IMR-90 (cell line): ENCODE data around the gene MYT1. TPM values are rescaled to one million over a fixed set of nuclear protein-coding genes. Genes with fewer than 3 reads are reported as not detected.

ENCODE experiments used
- ATAC-seq: fragments of 200-7000 bp; cut with Tn5 transposase; 2 replicates; pipeline ENCODE4 v1.9.1; 2020; ENCODE audit warnings: low read depth, mild to moderate bottlenecking, moderate library complexity
- BruUV-seq: library from RNA; stranded (reverse); fragments of 400-500 nt; replicated peaks from 2 replicates; lab custom pipeline; 2021; lab: Mats Ljungman, UMichigan
- CTCF ChIA-PET: fragments of 300-600 bp; formaldehyde crosslinking; extraction: SDS; loops from one replicate; lab custom pipeline; 2021; ENCODE audit warnings: antibody characterized with exemption; lab: Yijun Ruan, JAX
- POLR2A ChIA-PET: fragments of 300-600 bp; sonication (Branson Sonifier 250); formaldehyde crosslinking; loops from one replicate; lab custom pipeline; 2022; ENCODE audit warnings: antibody characterized with exemption; ENCODE audit not compliant: unreplicated experiment; lab: Charles Lee
- DNase-seq: peaks from one replicate; pipeline ENCODE4 v3.0.0; 2013
- H2AFZ ChIP-seq: replicated peaks from 2 replicates; pipeline ENCODE3; 2013; ENCODE audit warnings: low read length, mild to moderate bottlenecking; ENCODE audit not compliant: poor library complexity
- H2AK5ac ChIP-seq: 2 replicates; pipeline ENCODE4 v1.6.1; 2013; ENCODE audit warnings: low read depth, low read length, inconsistent platforms
- H2AK9ac ChIP-seq: replicated peaks from 2 replicates; pipeline ENCODE3; 2013; ENCODE audit warnings: mild to moderate bottlenecking, low read depth, low read length, moderate library complexity; ENCODE audit not compliant: poor library complexity
- H2BK120ac ChIP-seq: 2 replicates; pipeline ENCODE4 v1.6.1; 2013; ENCODE audit warnings: low read depth, low read length, inconsistent platforms
- H2BK15ac ChIP-seq: 3 replicates; pipeline ENCODE4 v1.6.1; 2013; ENCODE audit warnings: low read depth, low read length, inconsistent platforms
- H2BK20ac ChIP-seq: 2 replicates; pipeline ENCODE4 v1.6.1; 2013; ENCODE audit warnings: low read depth, mild to moderate bottlenecking, inconsistent platforms, low read length, moderate library complexity
- H2BK5ac ChIP-seq: 2 replicates; pipeline ENCODE4 v1.6.1; 2013; ENCODE audit warnings: mild to moderate bottlenecking, low read depth, low read length, inconsistent platforms; ENCODE audit not compliant: poor library complexity, severe bottlenecking
- H3K14ac ChIP-seq: replicated peaks from 2 replicates; pipeline ENCODE4 v1.6.1; 2013; ENCODE audit warnings: low read depth, low read length, inconsistent platforms
- H3K18ac ChIP-seq: 2 replicates; pipeline ENCODE4 v1.6.1; 2013; ENCODE audit warnings: low read depth, low read length, control low read depth
- H3K23ac ChIP-seq: 2 replicates; pipeline ENCODE4 v1.6.1; 2013; ENCODE audit warnings: low read depth, low read length, inconsistent platforms
- H3K27ac ChIP-seq: 2 replicates; pipeline ENCODE4 v1.5.1; 2013; ENCODE audit warnings: mild to moderate bottlenecking, control low read depth, low read length; ENCODE audit not compliant: insufficient read depth
- H3K27me3 ChIP-seq: 2 replicates; pipeline ENCODE4 v1.6.1; 2013; ENCODE audit warnings: low read length; ENCODE audit not compliant: control insufficient read depth, insufficient read depth
- H3K36me3 ChIP-seq: 2 replicates; pipeline ENCODE4 v1.6.1; 2013; ENCODE audit warnings: low read length, mixed read lengths; ENCODE audit not compliant: control insufficient read depth, insufficient read depth
- H3K4ac ChIP-seq: 2 replicates; pipeline ENCODE4 v1.6.1; 2013; ENCODE audit warnings: low read depth, low read length, inconsistent platforms
- H3K4me1 ChIP-seq: 2 replicates; pipeline ENCODE4 v1.6.1; 2013; ENCODE audit warnings: low read length, mixed read lengths; ENCODE audit not compliant: control insufficient read depth, insufficient read depth
- H3K4me2 ChIP-seq: 2 replicates; pipeline ENCODE4 v1.6.1; 2013; ENCODE audit warnings: low read depth, mild to moderate bottlenecking, control low read depth, low read length, moderate library complexity
- H3K4me3 ChIP-seq: 2 replicates; pipeline ENCODE4 v1.5.1; 2013; ENCODE audit warnings: low read depth, mild to moderate bottlenecking, control low read depth, low read length, moderate library complexity; ENCODE audit not compliant: insufficient read depth
- H3K56ac ChIP-seq: 2 replicates; pipeline ENCODE4 v1.6.1; 2013; ENCODE audit warnings: low read length, inconsistent platforms; ENCODE audit not compliant: insufficient read depth; ENCODE audit errors: extremely low read depth
- H3K79me1 ChIP-seq, 2 experiments: 2 replicates each; pipeline ENCODE4 v1.6.1; 2013; ENCODE audit warnings: low read length in 2 of 2, inconsistent platforms in 1 of 2, low read depth in 1 of 2
- H3K9ac ChIP-seq: 2 replicates; pipeline ENCODE4 v1.6.1; 2013; ENCODE audit warnings: low read depth, low read length, control low read depth
- H3K9me1 ChIP-seq: 2 replicates; pipeline ENCODE4 v1.6.1; 2013; ENCODE audit warnings: low read length, inconsistent platforms; ENCODE audit not compliant: insufficient read depth
- H3K9me3 ChIP-seq: 2 replicates; pipeline ENCODE4 v1.6.1; 2013; ENCODE audit warnings: low read length; ENCODE audit not compliant: control insufficient read depth, insufficient read depth
- H4K20me1 ChIP-seq: 2 replicates; pipeline ENCODE4 v1.6.1; 2013; ENCODE audit warnings: low read length, inconsistent platforms; ENCODE audit not compliant: insufficient read depth
- H4K5ac ChIP-seq: 2 replicates; pipeline ENCODE4 v1.6.1; 2013; ENCODE audit warnings: mild to moderate bottlenecking, low read depth, low read length, control low read depth
- H4K8ac ChIP-seq, 2 experiments: 2 replicates each; pipeline ENCODE4 v1.6.1; 2013; ENCODE audit warnings: low read depth in 2 of 2, low read length in 2 of 2, control low read depth in 1 of 2, inconsistent platforms in 1 of 2
- H4K91ac ChIP-seq: 2 replicates; pipeline ENCODE4 v1.6.1; 2013; ENCODE audit warnings: low read depth, low read length, inconsistent platforms; ENCODE audit not compliant: insufficient read depth
- CEBPB ChIP-seq: IDR thresholded peaks from 2 replicates; pipeline ENCODE4 v1.6.1; 2012; ENCODE audit warnings: low read depth, low read length, improper control_type of control experiment
- ELK1 ChIP-seq: fragments of 150-350 bp; IDR thresholded peaks from 2 replicates; pipeline ENCODE4 v1.6.1; 2016; ENCODE audit warnings: low read depth, mild to moderate bottlenecking, low read length, moderate library complexity, borderline replicate concordance
- MAZ ChIP-seq: IDR thresholded peaks from 2 replicates; pipeline ENCODE4 v1.6.1; 2012; ENCODE audit warnings: low read depth, mild to moderate bottlenecking, low read length, improper control_type of control experiment, moderate library complexity, borderline replicate concordance
- MXI1 ChIP-seq: IDR thresholded peaks from 2 replicates; pipeline ENCODE4 v1.6.1; 2012; ENCODE audit warnings: low read depth, mild to moderate bottlenecking, low read length, moderate library complexity, borderline replicate concordance
- NFE2L2 ChIP-seq: fragments of 150-350 bp; IDR thresholded peaks from 2 replicates; pipeline ENCODE4 v1.6.1; 2016; ENCODE audit warnings: low read depth, mild to moderate bottlenecking, low read length
- RFX5 ChIP-seq: IDR thresholded peaks from 2 replicates; pipeline ENCODE4 v1.8.0; 2012; ENCODE audit warnings: low read depth, mild to moderate bottlenecking, low read length, moderate library complexity
- WGBS, 2 experiments: methylation state at CpG; one replicate each; pipeline versions ENCODE4 v1.1.5 to v1.1.7; 2013; ENCODE audit warnings: missing lambda C conversion rate in 2 of 2; ENCODE audit not compliant: insufficient read length in 1 of 2; ENCODE audit errors: extremely low coverage in 2 of 2; 5-methylcytosine and 5-hydroxymethylcytosine counted together
- dilution Hi-C: fragments of 300-500 bp; cut with HindIII; formaldehyde crosslinking; loops from one replicate; pipeline ENCODE4 v1.14.3; 2018; ENCODE audit warnings: low sequenced_read_pairs; ENCODE audit not compliant: unreplicated experiment
- in situ Hi-C: fragments of 300-500 bp; cut with MboI; formaldehyde crosslinking; loops from 3 replicates; pipeline ENCODE4 v1.14.3; 2019; ENCODE audit warnings: low sequenced_read_pairs, inconsistent platforms, mixed read lengths
- intact Hi-C: fragments of 100-400 bp; cut with micrococcal nuclease; formaldehyde crosslinking; loops from 2 replicates; pipeline ENCODE4 v1.10.0; 2022
- polyA plus RNA-seq, 3 experiments: library from polyadenylated mRNA; depleted of rRNA; stranded (reverse); fragments of >200 nt; gene quantifications; 2 replicates each; pipeline ENCODE4 v1.2.3, GENCODE V29; 2012; ENCODE audit warnings: low replicate concordance in 1 of 3
- total RNA-seq: library from RNA; depleted of rRNA; stranded (reverse); fragments of >200 nt; gene quantifications from 2 replicates; pipeline ENCODE4 v1.2.3, GENCODE V29; 2012

Gene MYT1
- total and polyA plus RNA-seq, 2 of the 4 experiments (the other 2 are of a cell fraction): not detected

DNA sequence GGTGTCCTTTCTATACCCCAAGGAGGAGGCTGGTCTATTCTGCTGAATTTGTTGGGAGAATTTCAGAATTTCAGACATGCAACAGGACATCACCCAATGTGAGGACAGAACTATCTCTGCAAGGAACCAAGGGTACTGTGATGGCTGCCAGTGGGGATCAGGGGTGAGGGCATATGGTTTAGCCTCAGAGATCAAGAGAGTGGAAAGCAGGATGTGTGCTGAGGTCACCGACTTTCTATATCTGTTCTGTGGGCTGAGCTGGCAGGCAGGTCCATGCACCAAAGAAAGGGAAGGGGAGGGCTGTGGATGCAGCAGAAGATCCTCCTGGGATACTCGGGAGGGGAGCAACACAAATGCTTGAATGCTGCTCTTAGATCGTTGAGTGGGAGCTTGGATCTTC, 28.8 kb downstream of the MYT1 start:
- Histone ChIP-seq H2AK5ac (no peak overlapping the region), H3K9me3 (no peaks in the 10 kb centered on the region), H3K23ac (no peak overlapping the region), H3K36me3 (no peaks in the 10 kb centered on the region), H2BK20ac (no peak overlapping the region), H3K4me2 (no peak overlapping the region), H2AFZ (no peak overlapping the region), H3K4ac (no peak overlapping the region), H3K79me1 (no peaks in the 10 kb centered on the region), H4K5ac (no peak overlapping the region), H3K56ac (no peak overlapping the region), H3K27me3 (peaks cover 32% of the 10 kb centered on the region), H2BK5ac (no peak overlapping the region), H4K8ac (no peak overlapping the region), H3K18ac (no peak overlapping the region), H3K27ac (no peak overlapping the region), H3K14ac (no peak overlapping the region), H2BK15ac (no peak overlapping the region), H3K4me1 (no peaks in the 10 kb centered on the region), H2AK9ac (no peak overlapping the region), H2BK120ac (no peak overlapping the region), H3K9ac (no peak overlapping the region), H4K91ac (no peak overlapping the region), H3K9me1 (no peaks in the 10 kb centered on the region), H4K20me1 (no peaks in the 10 kb centered on the region), H3K4me3 (no peak overlapping the region)
- CTCF ChIA-PET: no interaction called here
- intact Hi-C loops: no loop called here
- in situ Hi-C loops: no loop called here
- TF ChIP-seq MXI1 (no peak), NFE2L2 (no peak), RFX5 (no peak), CEBPB (no peak), MAZ (no peak), ELK1 (no peak)
- dilution Hi-C loops: no loop called here
- no peak for DNase-seq
- no TSS peak for BruUV-seq
- no peak for ATAC-seq
- WGBS, 2 experiments: 67% methylated on average over 1 of the region's 3 CpGs; no CpG with 5 or more reads in 1 of the 2 experiments
- POLR2A ChIA-PET: no interaction called here
